NT2/D1 (cell line): ENCODE results near the gene BCAP29.
"Not testable (repeated sequence)": the region's sequence is repeated elsewhere in the genome, so short reads cannot be mapped to it uniquely, and the experiment has no call there.

Experiments used
- DNase-seq: peaks from one replicate; pipeline ENCODE4 v3.0.0-alpha.2; 2011; ENCODE audit warnings: low read depth, low spot score
- H3K27me3 ChIP-seq: 2 replicates; pipeline ENCODE4 v1.6.0; 2011; ENCODE audit warnings: mild to moderate bottlenecking; ENCODE audit not compliant: insufficient read length, insufficient read depth
- H3K36me3 ChIP-seq: 2 replicates; pipeline ENCODE4 v1.6.1; 2011; ENCODE audit warnings: mild to moderate bottlenecking, low read length, mixed read lengths; ENCODE audit not compliant: insufficient read depth, insufficient read length
- H3K4me1 ChIP-seq: 2 replicates; pipeline ENCODE4 v1.5.1; 2011; ENCODE audit not compliant: insufficient read depth, insufficient read length
- H3K4me3 ChIP-seq: 2 replicates; pipeline ENCODE4 v1.5.1; 2011; ENCODE audit warnings: low read depth; ENCODE audit not compliant: insufficient read length
- H3K9ac ChIP-seq: 2 replicates; pipeline ENCODE4 v1.6.0; 2011; ENCODE audit warnings: low read depth; ENCODE audit not compliant: insufficient read length
- H3K9me3 ChIP-seq: 2 replicates; pipeline ENCODE4 v1.5.1; 2011; ENCODE audit warnings: mild to moderate bottlenecking, low read length; ENCODE audit not compliant: insufficient read depth
- SUZ12 ChIP-seq: IDR thresholded peaks from 2 replicates; pipeline ENCODE4 v1.6.1; 2011; ENCODE audit not compliant: insufficient read length, insufficient read depth; ENCODE audit errors: extremely low read depth
- YY1 ChIP-seq: IDR thresholded peaks from 2 replicates; pipeline ENCODE4 v1.6.1; 2011; ENCODE audit not compliant: insufficient read length, insufficient read depth
- ZNF274 ChIP-seq: IDR thresholded peaks from 2 replicates; pipeline ENCODE4 v1.6.1; 2011; ENCODE audit warnings: mild to moderate bottlenecking, low read depth, low read length

Gene BCAP29

DNA sequence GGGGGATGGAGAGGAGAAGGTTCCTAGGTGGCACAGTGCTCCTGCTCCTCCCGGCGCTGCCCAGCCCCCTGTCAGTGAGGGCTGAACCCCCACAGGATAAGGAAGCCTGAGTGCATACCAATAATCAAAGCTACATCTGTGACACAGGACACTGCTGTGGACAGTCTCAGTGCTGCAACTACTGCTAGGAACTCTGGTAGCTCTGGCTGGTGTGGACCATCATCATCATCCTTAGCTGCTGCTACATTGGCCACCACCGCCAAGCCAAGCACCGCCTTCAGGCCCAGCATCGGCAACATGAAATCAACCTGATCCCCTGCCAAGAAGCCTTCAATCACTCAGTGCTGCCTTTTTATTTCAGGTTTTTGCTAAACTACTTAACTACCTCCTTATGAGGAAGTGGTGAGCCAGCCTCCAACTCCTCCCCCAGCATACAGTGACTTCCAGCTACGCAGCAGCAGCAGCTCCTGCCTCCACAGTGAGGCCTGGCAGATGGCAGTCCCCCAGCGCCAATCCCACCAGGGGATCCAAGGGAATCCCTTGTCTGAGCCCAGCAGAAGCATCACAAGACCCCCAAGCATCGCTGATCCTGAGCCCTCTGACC, 48.5 kb downstream of the BCAP29 start:
- no peaks in the 10 kb centered on the region for H3K36me3 ChIP-seq
- no peak overlapping the region for H3K4me3 ChIP-seq
- H3K4me1 ChIP-seq: no peaks in the 10 kb centered on the region
- TF ChIP-seq YY1 (no peak), ZNF274 (no peak), SUZ12 (no peak)
- no peaks in the 10 kb centered on the region for H3K9me3 ChIP-seq
- H3K27me3 ChIP-seq: no peaks in the 10 kb centered on the region
- no peak for DNase-seq
- no peak overlapping the region for H3K9ac ChIP-seq

DNA sequence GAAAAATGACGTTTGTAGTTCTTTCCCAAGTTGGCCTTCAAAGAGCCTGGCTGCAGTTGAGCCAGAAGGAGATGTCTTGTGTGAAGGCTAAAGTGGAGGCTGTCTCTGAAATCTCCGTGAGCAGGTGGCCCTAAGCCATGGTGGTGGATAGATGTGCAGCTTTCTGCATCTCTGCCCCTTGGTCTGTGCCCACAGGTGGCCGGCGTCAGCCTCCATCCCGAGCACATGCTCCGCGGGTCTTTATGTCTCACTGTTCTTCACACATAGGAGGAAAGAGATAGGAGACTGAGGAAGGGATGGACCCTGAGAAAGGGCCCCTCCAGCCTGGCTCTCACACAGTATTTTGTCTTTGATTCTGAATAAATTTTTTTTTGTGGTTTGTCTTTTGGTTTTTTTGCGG, 50.3 kb downstream of the BCAP29 start:
- H3K9me3 ChIP-seq: no peaks in the 10 kb centered on the region
- H3K27me3 ChIP-seq: no peaks in the 10 kb centered on the region
- no peak overlapping the region for H3K9ac ChIP-seq
- DNase-seq: no peak
- no peaks in the 10 kb centered on the region for H3K36me3 ChIP-seq
- TF ChIP-seq YY1 (no peak), SUZ12 (no peak), ZNF274 (no peak)
- H3K4me1 ChIP-seq: no peaks in the 10 kb centered on the region
- H3K4me3 ChIP-seq: no peak overlapping the region

DNA sequence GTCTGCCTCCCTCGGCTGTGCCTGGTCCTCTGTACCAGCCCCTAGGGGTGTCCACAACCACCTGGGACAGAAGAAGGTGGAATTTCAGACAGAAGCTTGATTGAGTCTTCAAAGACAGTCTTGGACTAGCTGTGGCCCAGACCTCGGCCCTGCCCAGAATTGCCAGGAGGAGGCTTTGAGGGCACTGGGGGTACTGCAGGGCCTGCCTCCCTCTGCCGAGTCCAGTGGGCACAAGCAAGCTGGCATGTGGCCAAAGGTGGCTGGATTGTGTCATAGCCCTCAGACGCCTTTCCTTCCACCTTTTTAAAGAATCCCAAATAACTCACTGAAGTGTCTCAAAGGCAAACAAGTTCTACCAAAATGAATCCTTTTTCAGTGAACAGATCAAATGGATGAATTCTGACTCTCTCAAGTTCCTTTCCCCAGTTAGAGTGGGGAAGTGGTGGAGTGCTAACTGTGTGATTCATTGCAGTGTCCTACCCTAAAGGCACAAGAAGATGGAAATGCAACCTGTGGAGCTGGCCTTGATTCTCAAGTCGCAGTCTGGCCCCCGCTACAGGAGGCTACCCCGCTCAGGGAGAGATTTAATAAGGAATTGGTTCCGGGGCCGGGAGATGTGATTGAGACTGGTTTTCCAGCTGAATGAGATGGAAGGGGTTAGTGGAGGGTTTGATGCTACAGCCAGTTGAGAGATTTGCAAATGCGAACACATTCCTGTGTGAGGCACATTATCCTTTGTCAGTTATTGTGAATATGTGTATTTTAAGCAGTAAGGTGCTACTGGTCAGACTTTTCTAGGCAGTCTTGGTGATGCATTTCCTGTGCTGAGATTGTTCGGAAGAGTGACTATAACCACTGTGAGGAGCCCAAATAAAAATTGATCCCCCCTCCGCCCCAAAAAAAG, 51.8 kb downstream of the BCAP29 start:
- no peak overlapping the region for H3K4me3 ChIP-seq
- TF ChIP-seq ZNF274 (no peak), SUZ12 (no peak), YY1 (no peak)
- no peak for DNase-seq
- H3K9ac ChIP-seq: no peak overlapping the region
- no peaks in the 10 kb centered on the region for H3K9me3 ChIP-seq
- no peaks in the 10 kb centered on the region for H3K36me3 ChIP-seq
- H3K4me1 ChIP-seq: no peaks in the 10 kb centered on the region
- no peaks in the 10 kb centered on the region for H3K27me3 ChIP-seq

DNA sequence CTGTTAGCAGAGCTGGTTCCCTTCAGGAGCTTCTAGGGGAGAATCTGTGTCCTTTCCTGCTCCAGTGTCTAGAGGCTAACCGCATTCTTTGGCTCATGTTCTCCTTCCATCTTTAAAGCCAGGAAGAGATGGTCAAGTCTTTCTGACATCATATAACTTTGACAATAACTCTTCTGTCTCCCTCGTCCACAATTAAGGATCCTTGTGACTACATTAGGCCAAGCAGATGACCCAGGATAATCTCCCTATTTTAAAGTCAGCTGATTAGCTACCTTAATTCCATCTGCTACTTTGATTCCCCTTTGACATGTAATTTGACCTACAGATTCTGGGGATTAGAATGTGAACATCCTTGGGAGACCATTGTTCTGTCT, 52.4 kb downstream of the BCAP29 start:
- DNase-seq: no peak
- TF ChIP-seq SUZ12 (no peak), YY1 (no peak), ZNF274 (no peak)
- Histone ChIP-seq H3K36me3 (no peaks in the 10 kb centered on the region), H3K4me1 (no peaks in the 10 kb centered on the region), H3K9ac (no peak overlapping the region), H3K4me3 (no peak overlapping the region), H3K9me3 (no peaks in the 10 kb centered on the region), H3K27me3 (no peaks in the 10 kb centered on the region)

DNA sequence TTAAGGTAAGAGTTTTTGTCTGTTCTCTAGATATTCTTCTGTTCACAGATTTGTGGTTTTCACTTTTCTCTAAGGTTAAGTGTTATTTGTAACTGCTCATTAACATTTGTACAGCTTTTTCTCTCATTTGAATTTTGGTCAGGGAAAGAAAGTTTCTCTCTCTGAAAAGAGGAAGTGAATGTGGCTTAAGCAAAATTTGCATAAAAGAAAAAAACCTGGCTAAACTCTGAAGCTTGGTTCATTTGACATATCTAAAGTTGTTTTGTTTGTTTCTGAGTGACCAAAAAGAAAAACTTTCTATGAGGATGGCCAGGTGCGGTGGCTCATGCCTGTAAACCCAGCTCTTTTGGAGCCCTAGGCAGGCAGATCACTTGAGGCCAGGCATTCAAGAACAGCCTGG, 58.5 kb downstream of the BCAP29 start:
- TF ChIP-seq YY1: no peak
- TF ChIP-seq ZNF274: no peak
- TF ChIP-seq SUZ12: no peak
- no peak for DNase-seq
- Histone ChIP-seq H3K27me3 (no peaks in the 10 kb centered on the region), H3K4me1 (no peaks in the 10 kb centered on the region), H3K36me3 (no peaks in the 10 kb centered on the region), H3K9me3 (no peaks in the 10 kb centered on the region), H3K4me3 (no peak overlapping the region), H3K9ac (no peak overlapping the region)

DNA sequence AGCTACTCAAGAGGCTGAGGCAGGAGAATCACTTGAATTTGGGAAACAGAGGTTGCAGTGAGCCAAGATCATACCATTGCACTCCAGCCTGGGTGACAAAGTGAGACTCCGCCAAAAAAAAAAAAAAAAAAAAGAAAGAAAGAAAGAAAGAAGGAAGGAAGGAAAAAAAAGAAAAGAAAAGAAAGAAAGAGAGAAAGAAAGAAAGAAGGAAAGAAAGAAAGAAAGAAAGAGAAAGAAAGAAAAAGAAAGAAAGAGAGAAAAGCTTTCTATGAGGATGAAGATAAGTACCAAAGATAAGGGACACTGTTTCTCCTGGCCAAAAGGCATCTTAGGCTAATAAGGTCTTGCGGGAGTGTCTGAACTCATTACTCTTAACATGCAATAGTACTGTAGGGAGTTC, 59.0 kb downstream of the BCAP29 start:
- not testable (repeated sequence) for H3K27me3 ChIP-seq, DNase-seq, H3K4me3 ChIP-seq, H3K4me1 ChIP-seq, H3K9ac ChIP-seq, H3K36me3 ChIP-seq, H3K9me3 ChIP-seq

DNA sequence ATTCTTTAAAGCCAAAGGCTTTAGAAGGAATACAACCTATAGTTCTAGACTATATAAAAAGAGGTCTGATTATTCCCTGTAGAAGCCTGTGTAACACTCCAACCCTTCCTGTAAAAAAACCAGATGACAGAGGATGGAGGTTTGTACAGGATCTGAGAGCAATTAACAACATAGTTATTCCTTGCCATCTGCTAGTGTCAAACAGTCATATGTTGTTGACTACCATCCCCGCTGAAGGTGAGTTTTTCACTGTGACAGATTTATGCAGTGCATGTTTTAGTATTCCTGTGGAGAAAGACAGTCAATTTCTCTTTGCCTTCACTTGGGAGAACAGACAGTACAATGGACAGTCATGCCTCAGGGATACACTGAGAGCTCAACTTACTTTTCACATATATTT, 61.6 kb downstream of the BCAP29 start:
- TF ChIP-seq SUZ12 (no peak), ZNF274 (no peak), YY1 (no peak)
- Histone ChIP-seq H3K36me3 (no peaks in the 10 kb centered on the region), H3K9me3 (no peaks in the 10 kb centered on the region), H3K4me3 (no peak overlapping the region), H3K27me3 (no peaks in the 10 kb centered on the region), H3K9ac (no peak overlapping the region), H3K4me1 (no peaks in the 10 kb centered on the region)
- no peak for DNase-seq
